A673 (cell line): Measurements from ENCODE around the gene MIEF1.

Experiments used
- CTCF ChIP-seq: fragments of 300-800, 200-600 bp; sonication (generic); conservative IDR thresholded peaks from 2 replicates; pipeline ENCODE4 v1.5.1; 2017; ENCODE audit warnings: low read depth, mild to moderate bottlenecking, antibody characterized with exemption, low read length, moderate library complexity, mixed read lengths
- EZH2 ChIP-seq: fragments of 200-600 bp; sonication (generic); IDR thresholded peaks from 2 replicates; pipeline ENCODE4 v1.6.1; 2017; ENCODE audit warnings: borderline replicate concordance, low read depth, mild to moderate bottlenecking, mixed read lengths, antibody characterized with exemption, low read length; ENCODE audit not compliant: poor library complexity, severe bottlenecking

GRCh38 chr22:39534092-39534506 lies 32.0 kb downstream of the MIEF1 start:
- no peak for TF ChIP-seq CTCF
- TF ChIP-seq EZH2: no peak
